GM19452 (cell line): ENCODE measurements around the gene ARVCF.

Source experiments
- ATAC-seq: cut with Tn5 transposase; IDR thresholded peaks from one replicate; pipeline ENCODE4 v1.9.1; 2021; ENCODE audit not compliant: unreplicated experiment

Gene ARVCF

GRCh38 chr22:20000246-20001081 is 16.2 kb downstream of the ARVCF start:
- ATAC-seq, result no peak

GRCh38 chr22:19998991-19999820 is 17.4 kb downstream of the ARVCF start:
- ATAC-seq, result no peak

GRCh38 chr22:19998232-19998951 is 18.2 kb downstream of the ARVCF start:
- ATAC-seq, result no peak

DNA sequence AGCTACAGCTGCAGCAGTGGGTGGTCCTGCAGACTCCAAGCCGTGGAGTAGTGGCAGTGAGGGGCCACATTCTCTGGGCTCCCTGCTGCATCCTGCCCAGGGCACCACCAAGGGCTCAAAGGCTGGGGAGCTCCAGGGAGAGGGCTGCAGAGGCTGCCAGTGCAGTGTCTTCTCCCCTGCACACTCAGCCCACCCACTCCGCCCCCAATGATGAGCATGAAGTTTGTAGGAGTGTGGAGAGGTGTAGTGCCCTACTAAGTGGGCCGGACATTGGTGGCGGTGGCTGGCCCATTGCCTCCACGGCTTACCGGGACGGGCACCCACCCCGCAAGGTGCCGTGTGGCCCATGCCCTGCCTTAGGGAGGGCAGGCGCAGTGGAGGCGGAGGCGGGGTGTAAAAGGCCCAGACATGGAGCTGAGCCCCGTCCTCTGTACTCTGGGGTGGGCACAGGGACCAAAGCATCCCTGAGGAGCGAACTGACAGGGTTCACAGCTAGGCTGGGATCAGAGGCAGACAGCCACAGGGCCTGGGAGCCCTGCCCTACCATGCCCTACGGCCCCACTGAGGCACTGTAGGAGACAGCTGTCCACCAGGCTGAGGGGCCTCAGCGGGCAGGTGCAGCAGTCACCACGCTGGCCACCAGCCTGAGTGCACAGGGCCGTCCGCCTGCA is 18.9 kb downstream of the ARVCF start:
- ATAC-seq, result no peak

DNA sequence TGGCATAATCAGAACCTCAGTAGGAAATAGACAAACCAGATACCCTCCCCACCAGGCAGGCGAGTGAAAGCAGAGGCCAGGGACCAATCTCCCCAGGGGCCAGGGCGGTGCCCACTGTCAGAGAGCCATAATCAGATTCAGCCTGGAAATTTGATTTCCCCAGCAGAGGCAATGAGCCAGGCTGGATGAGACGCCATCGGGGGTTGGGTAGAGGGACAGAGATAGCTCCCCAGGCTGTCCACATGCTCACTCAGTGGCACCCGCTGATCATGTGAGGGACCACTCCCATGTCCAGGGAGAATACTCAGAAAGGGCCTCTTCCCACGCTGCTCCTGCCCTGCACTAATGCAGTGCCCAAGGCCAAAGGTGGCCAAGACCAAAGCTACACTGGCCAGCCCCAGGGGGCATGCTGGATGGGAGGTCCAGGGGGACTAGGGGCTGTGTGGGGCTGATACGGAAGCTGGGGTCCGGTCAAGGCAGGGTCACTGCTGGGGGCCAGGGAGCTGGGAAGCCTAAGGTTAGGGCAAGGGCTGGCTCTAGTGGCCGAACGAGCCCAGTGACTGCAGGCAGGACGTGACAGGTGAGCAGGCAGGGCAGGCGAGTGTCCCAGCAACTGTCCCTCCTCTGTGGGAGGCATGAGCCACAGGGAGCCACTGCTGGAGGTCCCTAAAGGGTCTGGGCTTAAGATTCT is 19.8 kb downstream of the ARVCF start:
- no peak for ATAC-seq

- no peak for ATAC-seq
Measured at GRCh38 chr22:19995611-19996339, 20.8 kb downstream of the ARVCF start.

DNA sequence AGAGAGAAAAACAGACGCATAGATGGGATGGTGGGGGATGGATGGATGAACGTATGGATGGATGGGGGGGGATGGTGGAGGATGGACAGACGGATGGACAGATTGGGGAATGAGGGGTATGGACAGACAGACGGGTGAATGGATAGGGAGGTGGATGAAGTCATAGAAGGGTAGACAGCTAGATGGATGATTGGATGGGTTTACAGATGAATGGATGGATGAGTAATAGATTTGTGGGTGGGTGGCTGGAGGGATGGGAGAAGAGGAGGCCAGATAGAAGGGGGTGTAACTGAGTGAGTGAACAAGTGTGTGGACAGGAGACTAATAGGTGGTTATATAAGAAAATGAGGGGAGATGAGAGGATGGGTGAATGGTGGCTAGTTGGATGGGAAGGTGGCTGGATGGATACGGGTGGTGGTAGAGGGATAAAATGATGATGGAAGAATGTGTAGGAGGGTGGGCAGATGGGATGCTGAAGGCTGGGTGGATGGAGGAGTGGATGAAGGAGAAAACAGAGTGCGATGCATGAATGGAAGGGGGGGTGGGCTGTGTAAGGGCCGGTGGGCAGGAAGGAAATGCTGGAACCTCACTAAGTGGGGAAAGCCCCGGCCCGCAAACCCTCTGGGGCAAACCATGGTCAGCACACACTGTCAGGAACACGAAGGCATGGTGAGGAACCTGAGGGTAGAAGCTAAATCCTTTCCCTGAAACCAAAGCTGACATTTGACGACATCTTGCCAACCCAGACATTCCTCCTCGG is 21.6 kb downstream of the ARVCF start:
- no peak for ATAC-seq

DNA sequence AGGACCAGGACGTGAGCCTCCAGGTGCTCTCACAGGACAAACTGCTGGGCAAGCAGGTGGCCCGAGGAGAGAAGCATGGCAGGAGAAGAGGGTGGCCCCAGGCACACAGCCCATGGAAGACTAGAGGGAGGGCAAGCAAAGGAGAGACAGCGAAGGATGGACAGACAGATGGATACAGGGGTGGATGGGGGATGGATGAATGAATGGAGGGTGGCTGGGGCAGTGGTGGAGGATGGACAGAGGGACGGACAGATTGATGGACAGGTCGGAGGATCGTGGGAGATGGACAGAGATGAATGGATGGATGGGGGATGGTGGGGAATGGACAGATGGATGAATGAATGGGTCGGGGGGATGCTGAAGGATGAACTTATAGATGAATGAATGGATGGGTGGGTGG is 22.7 kb downstream of the ARVCF start:
- ATAC-seq, result no peak

DNA sequence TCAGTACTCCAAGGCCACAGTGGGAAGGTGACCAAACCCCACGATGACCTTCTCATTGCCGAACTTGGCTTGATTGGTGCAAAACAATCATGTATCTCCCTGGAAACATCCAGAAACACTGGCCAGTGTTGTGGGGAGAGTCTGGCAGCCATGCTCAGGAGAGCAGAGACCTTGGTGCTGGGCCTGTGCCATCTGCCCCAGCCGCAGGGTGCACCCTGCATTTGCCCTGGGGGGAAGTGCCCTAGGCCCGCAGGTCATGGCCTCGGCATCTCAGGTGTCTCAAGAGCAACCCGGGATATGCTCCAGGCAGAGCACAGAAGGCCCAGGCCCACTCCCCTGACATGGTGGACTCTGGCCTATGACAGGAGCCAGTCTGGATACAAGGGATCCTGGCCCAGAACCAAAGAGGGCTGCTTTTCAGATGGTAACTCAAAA is 23.7 kb downstream of the ARVCF start:
- no peak for ATAC-seq

DNA sequence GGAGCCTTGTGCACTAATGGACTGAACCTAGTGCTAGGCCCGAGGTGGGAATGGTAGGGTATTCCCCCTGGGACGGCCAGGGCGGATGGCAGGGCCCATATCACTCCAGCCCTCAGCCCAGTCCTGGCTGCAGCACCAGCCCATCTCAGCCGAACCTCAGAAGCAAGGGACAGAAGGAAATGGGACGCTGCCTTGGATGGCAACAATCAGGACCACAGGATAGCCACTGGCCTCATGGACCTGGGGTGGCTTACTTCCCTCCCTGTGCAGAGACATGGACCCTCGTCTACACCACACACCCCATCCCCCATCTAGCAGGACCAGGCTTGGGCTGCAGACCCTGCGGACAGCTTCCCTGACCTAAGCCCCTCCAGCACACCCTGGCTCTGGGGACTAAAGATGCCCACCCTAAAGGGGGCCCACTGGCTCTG is 24.1 kb downstream of the ARVCF start:
- no peak for ATAC-seq

DNA sequence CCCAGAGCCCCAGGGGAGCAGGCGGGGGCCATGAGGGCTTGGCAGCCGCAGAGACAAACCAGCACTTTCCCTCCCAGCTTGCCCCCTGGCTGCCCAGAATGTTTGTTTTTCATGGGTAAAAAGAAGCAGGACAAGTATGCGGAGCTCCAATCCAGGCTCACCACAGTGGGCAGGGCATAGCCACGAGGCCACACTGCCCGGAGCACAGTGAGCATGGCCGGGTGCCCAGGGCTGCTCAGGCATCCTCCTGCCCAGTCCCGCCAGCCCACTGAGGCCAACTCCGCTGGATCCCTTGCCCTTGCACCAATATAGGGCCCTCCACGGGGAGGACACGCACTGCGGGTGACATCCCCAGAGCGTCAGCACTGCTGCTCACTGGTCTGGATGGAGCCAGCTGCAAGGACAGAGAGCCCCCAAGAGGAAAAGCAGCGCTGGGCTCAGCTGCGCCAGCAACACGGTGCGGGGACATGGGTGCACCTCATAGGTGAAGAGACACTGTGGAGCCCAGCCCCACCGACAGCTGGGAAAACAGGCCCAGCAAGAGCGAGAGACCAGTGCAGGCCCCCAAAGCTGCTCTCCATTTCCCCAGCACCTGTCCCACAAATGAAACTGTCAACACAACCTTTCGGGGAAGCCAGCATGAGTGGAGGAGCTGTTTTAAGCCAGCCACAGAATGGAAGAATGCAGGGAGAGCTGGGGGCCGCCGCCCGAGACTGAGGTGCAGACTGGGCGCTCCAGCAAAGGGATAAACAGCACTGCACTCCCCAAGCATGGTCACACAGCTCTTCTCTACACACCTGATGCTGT is 24.8 kb downstream of the ARVCF start:
- no peak for ATAC-seq

- ATAC-seq, result no peak
Measured at GRCh38 chr22:19991395-19991644, 25.3 kb downstream of the ARVCF start.

- ATAC-seq, result no peak
Measured at GRCh38 chr22:19990609-19991394, 25.8 kb downstream of the ARVCF start.

GRCh38 chr22:19990188-19990587 is 26.4 kb downstream of the ARVCF start:
- ATAC-seq, result no peak

DNA sequence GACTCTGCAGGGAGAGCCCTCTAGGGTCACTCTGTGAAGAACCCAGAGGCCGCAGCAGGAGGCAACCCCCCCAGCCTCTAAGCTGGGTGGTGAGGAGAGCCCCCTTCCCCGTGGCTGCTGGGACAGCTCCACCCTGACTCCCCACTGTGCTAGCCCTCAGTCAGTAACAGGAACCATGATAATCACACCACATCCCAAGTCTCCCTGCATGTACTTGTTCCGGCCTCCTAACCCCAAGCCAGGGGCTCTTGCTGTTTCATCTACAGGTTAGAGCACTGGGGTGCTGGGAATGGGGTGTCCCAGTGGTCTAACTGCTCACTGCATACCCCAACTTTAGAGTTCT is 26.9 kb downstream of the ARVCF start:
- no peak for ATAC-seq

DNA sequence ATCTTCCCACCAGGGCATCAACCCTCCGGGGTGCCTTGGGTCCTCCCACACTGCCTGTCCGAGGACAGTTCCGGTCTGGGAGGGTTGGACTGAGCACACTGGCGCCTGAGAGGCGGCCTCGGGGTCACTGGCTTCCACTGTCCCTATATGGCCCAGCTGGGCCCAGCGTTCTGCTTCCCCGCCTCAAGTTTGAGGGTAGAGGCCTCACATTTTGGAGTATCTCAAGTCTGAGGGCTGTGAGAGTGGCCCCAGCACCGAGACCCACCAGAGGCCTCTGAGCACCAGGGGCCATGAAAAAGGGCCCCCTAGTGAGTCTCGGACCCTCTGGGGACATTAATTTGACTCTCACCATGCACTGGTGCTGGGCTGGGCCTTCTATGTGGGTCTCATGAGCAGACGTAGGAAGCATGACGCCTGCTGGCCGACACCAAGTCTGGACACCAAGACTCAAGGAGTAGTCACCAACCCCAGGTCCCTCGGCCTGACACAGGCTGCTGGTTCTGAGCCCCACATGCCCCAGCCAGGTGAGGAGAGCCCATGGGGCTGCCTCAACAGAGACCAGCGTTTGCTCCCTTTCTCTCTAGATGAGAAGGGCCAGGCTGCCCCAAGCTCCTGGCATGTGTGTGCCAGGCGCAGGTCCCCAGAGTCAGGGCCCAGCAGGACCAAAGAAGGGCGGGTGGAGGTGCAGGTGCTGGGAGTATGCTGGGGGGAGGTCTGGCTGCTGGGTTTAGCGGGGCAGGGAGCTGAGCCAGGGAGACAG is 27.5 kb downstream of the ARVCF start:
- no peak for ATAC-seq

DNA sequence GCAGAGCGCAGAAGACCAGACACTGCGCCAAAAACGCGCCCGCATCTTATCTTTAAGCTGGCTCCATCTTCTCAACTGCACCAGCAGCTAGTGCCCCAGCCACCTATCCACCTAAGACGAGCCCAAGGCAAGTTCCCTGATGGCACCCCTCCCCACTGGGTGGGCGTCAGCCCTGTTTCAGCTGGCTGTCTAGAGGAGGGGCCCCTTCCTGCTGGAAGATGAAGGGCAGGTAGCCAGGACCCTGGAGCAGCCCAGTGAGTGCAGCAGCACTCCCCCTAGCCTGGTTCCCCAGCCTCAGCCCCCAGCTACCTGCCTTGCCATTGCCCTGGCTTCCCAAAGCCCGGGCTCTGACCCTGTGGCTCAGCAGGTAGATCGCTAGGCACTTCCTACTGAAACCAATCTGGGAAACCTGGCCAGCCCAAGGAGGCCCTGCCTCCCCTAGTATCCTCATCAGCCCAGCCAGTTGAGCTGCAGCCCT is 28.3 kb downstream of the ARVCF start:
- ATAC-seq, result no peak
